Activated CD4-positive, alpha-beta T cell treated with anti-CD3 and anti-CD28 coated beads, Interleukin-2, Interleukin-4, amounts not matched to agents 100 ng/mL and 50 ng/mL, durations not matched to agents 16 hours and 8 hours (primary cell): ENCODE measurements around the gene TNFRSF18.

Experiments used
- DNase-seq: peaks from one replicate; pipeline ENCODE4 v3.0.0-alpha.2; 2020; ENCODE audit warnings: low spot score

The TNFRSF18 gene

DNA sequence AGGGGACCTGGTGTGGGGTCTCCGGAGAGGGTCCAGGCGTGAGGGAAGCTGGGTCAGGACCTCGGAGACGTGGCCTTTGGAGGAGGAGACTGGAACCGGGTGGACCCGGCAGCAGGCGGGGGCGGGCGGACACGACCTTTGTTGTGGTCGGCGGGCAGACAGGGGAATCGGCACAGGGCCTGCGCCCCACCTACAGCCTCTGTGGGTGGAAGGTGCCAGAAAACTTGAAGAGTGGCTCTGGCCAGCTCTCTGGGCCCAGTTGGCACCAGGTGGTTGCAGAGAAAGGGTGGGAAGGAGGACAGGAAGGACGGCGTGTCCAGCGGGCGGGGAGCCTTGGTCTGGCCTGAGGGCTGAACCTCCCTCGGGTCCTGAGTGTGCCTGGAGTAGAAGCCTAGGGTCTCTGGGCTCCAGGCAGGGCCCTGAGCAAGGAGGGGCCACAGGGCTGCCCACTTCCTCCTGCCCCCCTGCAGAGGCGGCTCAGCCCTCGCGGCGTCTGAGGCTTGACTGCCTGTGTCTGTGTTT lies 40.4 kb downstream of the TNFRSF18 start:
- DNase-seq: no peak

DNA sequence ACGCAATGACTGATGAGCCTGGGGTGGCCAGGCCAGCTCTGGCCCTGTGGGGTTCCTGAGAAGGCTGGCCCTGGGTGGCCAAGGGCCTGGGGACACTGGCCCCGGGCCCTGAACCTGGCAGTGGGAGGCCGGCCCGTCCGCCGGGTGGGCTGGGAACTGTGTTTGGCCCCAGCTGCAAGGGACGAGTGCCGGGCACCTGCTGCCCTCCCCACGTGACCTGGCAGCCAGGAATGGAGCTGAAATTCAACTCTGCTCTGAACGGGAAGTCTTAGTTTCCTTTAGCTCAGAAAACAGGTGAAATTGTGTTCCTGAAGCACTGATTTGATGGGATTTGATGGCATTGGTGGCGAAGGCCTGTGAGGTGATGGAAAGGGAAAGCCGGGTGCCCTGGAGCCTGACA lies 40.9 kb downstream of the TNFRSF18 start:
- no peak for DNase-seq

DNA sequence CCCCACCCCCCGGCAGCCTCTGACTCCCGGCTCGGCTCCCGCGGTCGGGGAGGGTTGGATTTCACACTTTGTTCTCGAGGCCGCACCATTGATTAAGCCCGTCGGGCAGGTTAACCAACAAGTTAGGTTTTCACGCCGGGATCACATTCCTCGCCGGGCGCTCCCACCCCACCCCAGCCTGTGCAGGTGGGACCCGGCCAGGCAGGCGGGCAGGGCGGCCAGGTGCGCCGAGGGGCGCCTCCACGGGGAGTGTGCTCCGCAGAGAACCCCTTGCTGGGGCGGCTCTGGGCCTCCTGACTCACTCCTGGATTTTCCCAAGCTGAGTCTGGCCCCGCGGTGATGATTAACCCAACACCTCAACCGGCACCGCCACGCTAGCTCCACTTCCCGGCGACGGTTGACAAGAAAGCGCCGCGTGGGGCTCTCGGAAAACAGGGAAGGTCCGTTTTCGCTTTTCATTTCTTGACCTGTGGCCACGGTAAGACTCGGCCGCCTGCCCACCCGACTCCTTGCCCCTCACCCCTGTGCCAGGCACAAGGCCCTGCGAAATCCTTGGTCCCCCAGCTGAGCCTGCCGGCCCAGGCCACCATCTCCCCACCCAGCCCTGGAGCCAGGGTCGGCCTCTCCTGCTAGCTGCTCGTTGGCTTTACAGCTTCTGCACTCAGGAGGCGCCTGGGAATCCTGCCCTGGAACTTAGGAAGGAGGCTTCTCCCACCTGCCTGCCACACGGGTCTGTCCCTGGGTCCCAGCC lies 41.5 kb downstream of the TNFRSF18 start:
- DNase-seq: no peak

DNA sequence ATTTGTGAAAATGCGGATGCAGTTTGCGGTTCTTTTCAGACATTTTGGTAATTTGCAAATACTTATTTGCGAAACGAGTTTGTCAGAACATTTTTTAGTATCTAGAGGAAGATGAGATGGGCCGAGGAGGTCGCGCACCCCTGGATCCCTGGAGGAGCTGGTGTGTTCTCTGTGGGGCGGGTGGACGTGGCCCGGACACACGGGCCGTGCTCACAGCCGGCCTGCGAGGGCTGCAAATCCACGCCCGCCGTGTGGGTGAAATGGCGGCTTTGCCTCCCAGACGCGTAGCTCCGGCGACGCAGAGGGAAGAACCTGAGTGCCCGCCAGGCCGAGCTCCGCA lies 42.1 kb downstream of the TNFRSF18 start:
- no peak for DNase-seq

DNA sequence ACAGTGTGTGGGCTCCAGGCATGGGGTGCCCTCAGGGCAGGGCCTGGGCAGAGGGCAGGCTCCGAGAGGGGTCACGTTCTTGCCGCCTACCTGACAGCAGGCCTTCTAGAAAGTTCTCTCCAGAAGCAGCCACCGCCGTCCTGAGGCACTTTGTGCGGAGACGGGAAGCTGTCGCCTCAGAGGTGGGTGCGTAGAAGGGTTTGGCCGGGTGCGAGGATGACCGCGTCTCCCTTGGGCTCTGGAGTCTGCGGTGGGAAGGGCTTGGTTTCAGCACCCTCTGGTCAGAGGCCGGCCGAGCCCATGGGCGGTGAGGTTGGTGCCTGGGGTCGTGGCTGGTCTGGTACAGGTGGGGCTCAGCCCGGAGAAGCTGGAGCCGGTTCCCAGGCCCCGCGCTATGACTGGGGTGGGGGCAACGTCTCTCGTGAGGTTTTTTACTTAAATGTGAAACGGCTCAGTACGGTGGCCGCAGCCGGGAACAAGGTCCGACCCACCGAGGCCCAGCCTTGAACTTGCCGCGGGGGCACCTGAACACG lies 42.8 kb downstream of the TNFRSF18 start:
- DNase-seq: no peak

DNA sequence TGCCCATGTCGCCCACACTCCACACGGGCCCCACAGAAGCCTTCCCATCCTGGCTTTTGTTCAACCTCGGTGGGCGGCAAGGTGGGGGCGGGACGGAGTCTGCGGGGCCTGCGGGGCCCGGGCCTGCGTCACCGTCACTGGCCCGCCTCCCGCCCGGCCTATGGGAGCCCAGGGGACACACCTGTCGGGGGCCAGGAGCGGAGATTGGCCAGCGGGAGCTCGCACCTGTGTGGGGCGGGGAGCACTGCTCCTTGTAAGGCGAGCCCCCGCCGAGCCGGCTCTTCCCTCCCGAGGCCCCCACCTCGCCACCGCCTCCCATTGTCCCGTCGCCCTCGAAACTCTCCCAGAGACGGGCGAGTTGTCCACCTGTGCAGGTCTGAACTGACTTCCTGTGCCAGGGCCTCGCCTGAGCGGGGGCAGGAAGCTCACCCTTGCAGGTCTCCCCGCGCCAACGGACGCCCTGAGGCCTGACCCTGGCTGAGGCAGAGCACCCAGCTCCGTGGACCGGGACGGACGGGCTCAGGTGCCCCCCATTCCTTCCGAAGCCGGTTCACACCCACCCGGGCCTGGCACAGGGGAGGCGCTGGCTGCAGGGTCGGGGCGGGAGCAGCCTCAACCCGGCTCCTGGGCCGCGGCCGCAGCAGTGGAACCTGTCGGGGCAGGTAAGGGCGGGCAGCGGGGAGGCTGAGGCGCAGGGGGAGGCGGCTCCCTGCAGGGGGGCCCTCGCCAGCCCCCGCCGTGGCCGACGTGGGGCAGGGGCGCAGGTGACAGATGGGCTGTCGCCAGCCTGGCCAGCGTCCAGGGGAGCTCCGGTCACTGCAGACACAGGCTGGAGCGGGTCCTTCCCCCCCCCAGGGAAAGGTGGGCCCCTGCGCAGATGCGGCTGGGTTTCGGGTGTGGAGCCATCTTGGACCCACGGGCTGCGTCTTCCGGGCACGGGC lies 43.5 kb downstream of the TNFRSF18 start:
- no peak for DNase-seq

DNA sequence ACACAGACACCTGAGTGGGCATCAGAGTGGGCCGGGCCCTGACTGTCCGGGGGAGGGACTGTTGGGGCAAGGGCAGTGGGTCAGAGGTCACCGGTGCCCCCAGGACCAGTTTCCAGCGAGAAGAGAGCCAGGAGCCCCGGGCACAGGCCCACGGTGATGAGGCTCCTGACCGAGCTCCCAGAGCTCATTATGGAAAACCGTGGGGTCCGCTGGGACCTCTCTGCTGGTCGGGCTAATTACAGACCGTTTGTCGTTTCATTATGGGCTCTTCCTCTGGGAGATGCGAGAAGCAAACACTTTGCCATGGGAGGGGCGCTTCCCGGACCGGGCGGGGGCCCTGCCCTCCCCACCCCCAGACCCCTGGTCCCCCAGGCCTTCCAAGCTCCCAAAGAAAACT lies 44.7 kb downstream of the TNFRSF18 start:
- no peak for DNase-seq

DNA sequence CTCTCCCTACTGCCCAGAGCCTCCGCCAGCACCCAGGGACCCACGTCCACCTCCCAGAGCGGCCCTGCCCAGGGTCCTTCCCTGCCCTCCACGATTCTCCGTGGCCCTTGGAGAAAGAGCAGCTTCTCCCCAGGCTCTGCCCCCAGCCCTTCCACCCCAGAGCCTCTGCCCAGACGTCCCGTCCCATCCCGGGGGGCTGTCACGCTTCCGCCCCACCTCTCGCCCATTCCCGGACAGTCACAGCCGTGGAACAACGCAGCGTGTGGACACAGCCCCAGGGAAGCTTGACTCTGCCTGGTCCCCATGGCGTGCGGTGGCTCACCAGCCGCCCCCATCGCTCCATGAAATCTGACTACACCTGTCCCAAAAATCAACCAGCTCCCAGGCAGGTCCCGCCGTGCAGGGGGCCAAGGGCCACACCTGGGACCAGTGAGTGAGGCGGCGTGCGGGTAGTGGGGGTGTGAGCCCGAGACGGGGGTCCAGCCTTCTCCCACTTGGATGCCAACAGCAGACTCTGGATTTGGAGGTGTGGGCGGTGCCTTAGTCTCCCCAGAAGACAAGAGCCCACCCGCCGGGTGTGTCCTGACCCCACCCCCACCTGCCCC lies 45.2 kb downstream of the TNFRSF18 start:
- DNase-seq: no peak

DNA sequence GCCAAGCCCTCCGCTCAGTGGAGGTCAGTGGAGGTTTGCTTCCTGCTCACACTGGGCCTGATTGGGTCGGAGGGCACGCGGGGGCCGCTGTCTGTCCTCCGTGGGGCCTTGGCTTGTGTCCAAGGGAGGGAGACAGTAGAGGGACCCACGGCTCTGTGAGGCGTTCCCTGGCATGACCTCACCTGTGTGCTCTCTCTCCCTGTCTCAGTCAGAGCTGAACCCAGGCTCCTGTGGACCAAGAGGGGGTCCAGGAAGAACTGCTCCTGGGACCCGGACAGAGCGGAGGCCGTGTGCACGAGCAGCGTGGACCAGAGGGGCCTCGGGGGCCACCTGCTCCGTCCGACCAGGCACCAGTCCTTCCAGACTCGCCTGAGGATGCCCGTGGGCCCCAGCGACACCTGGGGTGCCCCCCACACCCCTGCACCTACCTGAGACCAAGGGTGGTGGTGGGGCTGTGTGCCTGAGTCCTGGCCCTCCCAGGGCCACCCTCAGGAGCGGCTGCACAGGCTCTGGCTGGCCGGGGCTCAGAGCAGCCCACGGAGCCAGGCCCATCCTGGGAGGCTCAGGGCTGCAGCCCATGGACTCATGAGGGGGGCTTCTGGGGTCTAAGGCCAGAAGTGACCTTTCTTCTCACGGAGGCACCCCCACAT lies 46.0 kb downstream of the TNFRSF18 start:
- no peak for DNase-seq

DNA sequence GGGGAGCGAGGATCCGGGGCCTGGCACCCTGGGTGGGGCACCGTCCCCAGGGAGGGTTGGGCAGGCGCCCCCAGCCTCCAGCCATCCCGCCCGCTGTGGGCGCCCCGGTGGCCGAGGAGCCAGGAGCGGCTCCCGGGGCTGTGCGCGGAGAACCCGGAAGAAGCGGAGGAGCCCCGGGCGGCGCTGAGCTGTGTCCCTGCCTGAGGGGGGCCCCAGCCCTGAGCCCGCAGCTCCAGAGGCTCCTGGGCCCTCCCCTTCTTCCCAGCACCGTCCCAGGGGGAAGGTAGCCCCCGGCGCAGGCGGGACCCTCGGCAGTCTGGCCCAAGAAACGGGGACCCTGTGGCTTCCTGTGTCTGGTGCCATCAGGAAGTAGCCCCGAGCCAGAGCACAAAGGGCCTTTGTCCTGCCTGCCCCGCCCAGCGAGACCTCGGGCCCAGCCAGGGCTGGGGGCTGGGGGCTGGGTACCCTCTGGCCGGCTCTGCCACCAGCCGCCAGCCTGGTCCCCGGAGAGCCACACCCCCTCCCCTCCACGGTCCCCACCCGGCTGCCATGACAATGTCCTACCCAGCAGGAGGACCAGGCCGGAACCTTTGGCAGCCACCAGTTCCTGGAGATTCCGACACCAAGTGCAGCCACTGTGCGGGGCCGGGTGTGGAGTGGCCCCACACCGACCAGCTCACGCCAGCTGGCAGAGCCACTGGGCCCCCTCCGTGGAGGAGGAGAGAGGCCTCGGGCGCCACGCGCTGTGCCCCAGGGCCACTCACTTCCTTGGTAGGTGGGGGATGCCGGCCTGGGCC lies 48.3 kb downstream of the TNFRSF18 start:
- no peak for DNase-seq

DNA sequence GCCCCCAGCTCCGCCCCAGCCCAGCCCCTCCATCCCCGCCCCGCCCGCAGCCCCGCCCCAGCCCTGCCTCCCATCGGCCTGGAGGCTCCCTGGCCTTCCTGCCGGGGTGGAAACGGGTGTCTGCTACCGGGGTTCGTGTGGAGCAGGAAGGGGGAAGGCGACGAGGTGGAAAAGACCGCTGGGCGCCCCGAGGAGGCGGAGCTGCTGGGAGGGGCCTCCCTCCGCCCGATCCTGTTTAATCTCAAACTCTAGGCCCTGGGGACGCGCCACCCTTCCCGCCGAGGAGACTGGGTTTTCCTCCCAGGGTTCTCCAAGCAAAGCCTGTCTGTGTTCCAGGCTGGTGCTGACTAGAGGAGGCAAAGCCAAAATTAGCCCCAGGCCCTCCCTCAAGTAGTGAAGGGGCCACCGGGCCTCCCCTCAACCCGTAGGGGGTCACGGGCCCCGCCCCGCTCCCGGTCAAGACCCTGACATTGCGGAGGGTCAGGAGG lies 48.9 kb downstream of the TNFRSF18 start:
- peak; percentile 64 for DNase-seq

DNA sequence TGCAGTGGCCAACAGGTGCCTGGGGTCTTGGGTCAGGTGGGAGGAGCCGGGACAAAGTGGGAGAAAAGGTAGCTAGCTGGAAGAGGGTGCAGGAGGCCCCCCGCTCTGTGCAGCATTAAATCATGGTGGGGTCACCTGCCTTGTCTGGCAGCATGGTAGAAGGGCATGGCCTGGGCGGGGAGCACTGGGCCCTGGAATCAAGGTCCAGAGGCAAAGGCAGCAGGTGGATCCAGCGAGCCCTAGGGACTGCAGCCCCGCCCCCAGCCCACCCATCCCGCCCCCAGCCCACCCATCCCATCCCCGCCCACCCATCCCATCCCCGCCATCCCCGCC lies 49.4 kb downstream of the TNFRSF18 start:
- no peak for DNase-seq

DNA sequence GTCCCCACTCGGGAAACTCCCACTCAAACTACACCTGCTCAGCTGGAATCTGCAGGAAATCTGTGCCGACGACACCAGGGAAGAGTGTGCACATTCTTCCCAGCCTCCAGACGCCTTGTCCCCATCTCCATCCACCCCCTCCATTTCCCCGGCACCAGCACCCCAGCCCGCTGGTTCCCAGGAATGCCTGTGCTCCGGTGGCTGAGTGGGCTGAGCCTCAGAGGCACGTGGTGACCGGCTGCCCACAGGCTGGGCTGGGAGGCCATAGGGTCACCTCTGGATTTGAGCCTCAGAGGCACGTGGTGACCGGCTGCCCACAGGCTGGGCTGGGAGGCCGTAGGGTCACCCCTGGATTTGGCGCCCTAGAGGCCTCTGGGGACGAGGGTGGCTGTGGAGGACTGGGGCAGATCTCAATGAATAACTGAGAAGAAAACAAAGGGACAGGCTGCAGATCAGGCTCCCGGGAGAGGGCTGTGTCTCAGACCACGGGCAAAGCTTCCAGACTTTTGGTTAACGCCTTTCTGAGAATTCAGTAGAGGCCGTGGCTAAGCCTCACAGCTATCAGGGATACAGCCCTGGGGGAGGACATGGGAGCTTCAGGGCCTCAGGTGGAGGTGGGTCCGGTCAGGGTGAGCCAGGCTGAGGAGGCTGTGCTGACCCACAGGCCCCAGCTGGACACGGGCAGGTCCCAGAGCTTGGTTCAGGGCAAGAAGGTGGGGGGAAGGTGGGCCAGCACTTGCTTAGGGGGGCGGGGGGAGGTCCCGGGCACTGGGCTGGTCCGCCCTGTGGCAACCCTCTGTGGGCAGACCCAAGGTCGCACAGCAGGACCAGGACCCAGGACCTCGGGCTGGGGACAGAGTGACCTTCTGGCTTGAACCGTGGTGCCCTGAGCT lies 50.0 kb downstream of the TNFRSF18 start:
- DNase-seq: no peak

DNA sequence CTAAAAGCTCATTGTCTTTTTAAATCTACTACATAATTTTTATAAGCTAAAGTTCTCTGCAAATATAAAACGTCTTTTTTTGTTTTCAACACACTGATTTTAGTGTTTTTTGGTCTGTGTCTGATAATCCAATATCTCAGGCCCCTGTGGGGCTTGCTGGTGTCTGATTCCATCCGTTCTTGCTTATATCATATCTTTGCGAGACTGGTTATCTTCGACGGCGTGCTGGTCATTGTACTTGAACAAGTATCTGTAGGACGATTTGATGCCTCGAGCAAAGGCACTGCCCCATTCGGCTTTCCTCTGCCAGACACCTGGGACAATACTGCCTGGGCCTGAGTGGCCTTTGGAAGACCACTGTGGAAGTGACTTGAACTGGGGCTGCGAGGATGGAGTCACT lies 51.1 kb downstream of the TNFRSF18 start:
- DNase-seq: no peak

DNA sequence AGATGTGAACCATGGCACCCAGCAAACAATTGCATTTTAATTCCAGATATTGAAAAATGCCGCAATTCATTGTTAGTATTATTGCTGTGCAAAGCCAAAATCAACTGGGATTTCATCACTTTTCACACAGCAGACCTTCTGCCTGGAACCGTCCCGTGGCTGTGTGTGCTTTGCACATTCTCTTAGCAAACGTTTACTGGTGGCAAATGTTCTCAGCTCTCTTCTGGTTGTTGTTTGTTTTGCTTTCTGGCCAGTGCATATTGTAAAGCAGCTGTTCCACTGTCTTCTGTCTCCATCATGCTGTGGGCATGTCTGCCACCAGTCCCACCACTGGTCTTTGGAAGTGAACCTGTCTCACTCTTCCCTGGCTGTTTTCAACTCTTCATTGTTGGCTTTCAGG lies 52.5 kb downstream of the TNFRSF18 start:
- no peak for DNase-seq
